ENCODE measurements around the gene GPR87.

- TF ChIP-seq POLR2A (IDR thresholded peaks at IDR 0.05) (no peak), CTCF (IDR thresholded peaks at IDR 0.05) (no peak)
These were observed 12.7 kb upstream of the GPR87 start, which contains the start of gene P2RY13 for GRCh38 chr3:151329363-151329762.
